GM06990 (cell line): ENCODE data around the gene RPS3A.

Experiments used
- DNase-seq: peaks from one replicate; pipeline ENCODE4 v3.0.0-alpha.2; 2011; ENCODE audit not compliant: insufficient read length; ENCODE audit errors: extremely low read depth
- H3K27me3 ChIP-seq: replicated peaks from 2 replicates; pipeline ENCODE4 v1.6.0; 2011; ENCODE audit warnings: low read length; ENCODE audit not compliant: control insufficient read depth, insufficient read depth
- H3K36me3 ChIP-seq: 2 replicates; pipeline ENCODE4 v1.5.1; 2011; ENCODE audit warnings: low read length; ENCODE audit not compliant: control insufficient read depth, insufficient read depth
- H3K4me3 ChIP-seq: replicated peaks from 2 replicates; pipeline ENCODE4 v1.5.1; 2011; ENCODE audit warnings: low read depth, mild to moderate bottlenecking, control low read depth, low read length
- TF ChIP-seq, protein P1 (sequence below): IDR thresholded peaks from 2 replicates; pipeline ENCODE4 v1.5.1; 2011; ENCODE audit warnings: low read length, control low read depth, mild to moderate bottlenecking, inconsistent platforms; ENCODE audit not compliant: insufficient read depth, poor library complexity, severe bottlenecking

Gene RPS3A

DNA sequence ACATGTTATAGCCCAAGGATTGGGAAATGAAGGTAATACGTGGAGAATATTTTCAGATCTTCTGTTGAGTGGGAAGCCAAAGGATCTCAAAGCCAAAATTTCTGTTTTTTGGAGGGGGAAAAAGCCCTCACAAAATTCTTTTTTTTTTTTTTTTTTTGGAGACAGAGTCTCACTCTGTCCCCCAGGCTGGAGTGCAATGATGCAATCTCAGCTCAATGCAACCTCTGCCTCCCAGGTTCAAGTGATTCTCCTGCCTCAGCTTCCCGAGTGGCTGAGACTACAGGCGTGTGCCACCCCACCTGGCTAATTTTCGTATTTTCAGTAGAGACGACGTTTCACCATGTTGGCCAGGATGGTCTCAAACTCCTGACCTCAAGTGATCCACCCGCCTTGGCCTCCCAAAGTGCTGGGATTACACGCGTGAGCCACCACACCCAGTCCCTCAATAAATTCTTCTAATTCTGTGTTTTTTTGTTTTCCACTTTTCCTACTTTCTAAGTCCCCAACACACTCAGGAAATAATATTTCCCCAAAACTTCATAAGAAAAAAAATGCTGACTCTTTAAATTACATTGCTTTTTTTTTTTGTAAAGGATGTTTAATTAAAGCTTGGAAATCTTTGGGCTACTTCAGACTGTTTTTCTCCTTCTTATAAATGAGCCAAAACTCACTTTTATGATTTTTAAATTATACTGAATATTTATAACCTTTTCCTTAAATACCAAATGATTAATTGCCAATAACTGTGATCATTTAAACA lies 51.6 kb downstream of the RPS3A start:
- DNase-seq: no peak
- H3K27me3 ChIP-seq: no peaks in the 10 kb centered on the region
- TF ChIP-seq, protein P1, sequence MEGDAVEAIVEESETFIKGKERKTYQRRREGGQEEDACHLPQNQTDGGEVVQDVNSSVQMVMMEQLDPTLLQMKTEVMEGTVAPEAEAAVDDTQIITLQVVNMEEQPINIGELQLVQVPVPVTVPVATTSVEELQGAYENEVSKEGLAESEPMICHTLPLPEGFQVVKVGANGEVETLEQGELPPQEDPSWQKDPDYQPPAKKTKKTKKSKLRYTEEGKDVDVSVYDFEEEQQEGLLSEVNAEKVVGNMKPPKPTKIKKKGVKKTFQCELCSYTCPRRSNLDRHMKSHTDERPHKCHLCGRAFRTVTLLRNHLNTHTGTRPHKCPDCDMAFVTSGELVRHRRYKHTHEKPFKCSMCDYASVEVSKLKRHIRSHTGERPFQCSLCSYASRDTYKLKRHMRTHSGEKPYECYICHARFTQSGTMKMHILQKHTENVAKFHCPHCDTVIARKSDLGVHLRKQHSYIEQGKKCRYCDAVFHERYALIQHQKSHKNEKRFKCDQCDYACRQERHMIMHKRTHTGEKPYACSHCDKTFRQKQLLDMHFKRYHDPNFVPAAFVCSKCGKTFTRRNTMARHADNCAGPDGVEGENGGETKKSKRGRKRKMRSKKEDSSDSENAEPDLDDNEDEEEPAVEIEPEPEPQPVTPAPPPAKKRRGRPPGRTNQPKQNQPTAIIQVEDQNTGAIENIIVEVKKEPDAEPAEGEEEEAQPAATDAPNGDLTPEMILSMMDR: no peak
- H3K4me3 ChIP-seq: no peak overlapping the region
- no peaks in the 10 kb centered on the region for H3K36me3 ChIP-seq

DNA sequence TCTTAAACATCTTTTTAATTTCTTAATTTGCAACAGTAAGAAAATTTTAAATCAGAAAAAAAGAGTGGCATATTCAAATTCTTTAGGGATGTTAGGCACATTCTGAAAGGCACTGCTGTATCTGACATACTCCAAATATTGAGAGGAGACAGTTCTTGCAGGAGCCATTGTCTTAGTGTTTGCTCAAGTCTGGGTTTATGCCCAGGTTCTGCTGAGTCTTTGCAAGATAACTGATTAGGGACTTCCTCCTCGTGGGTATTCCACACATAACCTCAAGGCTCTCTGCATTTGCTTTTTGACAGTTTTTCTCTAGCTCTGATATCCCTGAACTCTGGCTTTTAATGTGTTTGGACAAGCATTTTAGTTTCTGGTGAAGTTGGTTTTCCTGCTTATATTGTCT lies 52.6 kb downstream of the RPS3A start:
- no peak for DNase-seq
- TF ChIP-seq, protein P1: no peak

DNA sequence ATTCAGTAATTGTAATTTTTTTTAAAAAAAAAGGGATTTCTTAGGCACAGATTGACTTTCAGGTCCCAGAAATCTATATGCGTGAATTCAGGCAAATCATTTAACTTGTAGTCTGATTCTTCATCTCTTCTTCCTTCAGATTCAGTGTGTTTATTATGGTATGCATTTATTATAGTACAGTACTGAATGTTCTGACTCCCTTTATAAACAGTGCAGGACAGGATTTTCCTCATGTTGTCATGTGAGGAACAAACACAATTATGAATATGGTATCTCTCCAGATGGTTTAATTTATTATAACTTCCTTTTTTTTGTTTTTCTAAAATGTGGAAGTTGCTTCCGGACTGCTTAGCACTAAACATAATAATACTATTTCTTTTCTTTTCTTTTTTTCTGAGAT lies 54.2 kb downstream of the RPS3A start:
- TF ChIP-seq, protein P1: no peak
- Histone ChIP-seq H3K4me3 (no peak overlapping the region), H3K36me3 (no peaks in the 10 kb centered on the region), H3K27me3 (no peaks in the 10 kb centered on the region)
- no peak for DNase-seq

More for the DNA sequence above, 52.6 kb downstream of the RPS3A start:
- no peaks in the 10 kb centered on the region for H3K36me3 ChIP-seq
- no peak overlapping the region for H3K4me3 ChIP-seq
- no peaks in the 10 kb centered on the region for H3K27me3 ChIP-seq
